Left hindlimb (tissue), 1 donor: ENCODE data around the gene THEM5.
"Not testable (repeated sequence)": the region's sequence is repeated elsewhere in the genome, so short reads cannot be mapped to it uniquely, and the experiment has no call there.

Experiments
- DNase-seq: peaks from one replicate; pipeline ENCODE4 v3.0.0-alpha.2; 2018

Gene THEM5

GRCh38 chr1:151853411-151853943 is at the start of gene THEM5:
Gene THEM5, minus strand, starts transcription at chr1:151853712. Its CDS starts 147 bp downstream, at chr1:151853565.
- DNase-seq, result no peak

GRCh38 chr1:151902858-151903257 is 49.3 kb upstream of the THEM5 start:
- no peak for DNase-seq

GRCh38 chr1:151900804-151901203 is 47.3 kb upstream of the THEM5 start:
- DNase-seq, result not testable (repeated sequence)

GRCh38 chr1:151898519-151898991 is 45.0 kb upstream of the THEM5 start:
- no peak for DNase-seq

GRCh38 chr1:151897991-151898431 is 44.5 kb upstream of the THEM5 start:
- DNase-seq, result no peak

- DNase-seq, result no peak
These were observed 39.8 kb upstream of the THEM5 start for GRCh38 chr1:151893176-151893924.

GRCh38 chr1:151892190-151892589 is 38.7 kb upstream of the THEM5 start:
- DNase-seq, result no peak

GRCh38 chr1:151891512-151891911 is 38.0 kb upstream of the THEM5 start:
- no peak for DNase-seq

- no peak for DNase-seq
These were observed 35.6 kb upstream of the THEM5 start for GRCh38 chr1:151888972-151889570.

GRCh38 chr1:151887028-151887427 is 33.5 kb upstream of the THEM5 start:
- no peak for DNase-seq

GRCh38 chr1:151885479-151885878 is 32.0 kb upstream of the THEM5 start:
- DNase-seq, result no peak

- not testable (repeated sequence) for DNase-seq
These were observed 31.4 kb upstream of the THEM5 start for GRCh38 chr1:151884879-151885278.

GRCh38 chr1:151884445-151884844 is 30.9 kb upstream of the THEM5 start:
- DNase-seq, result not testable (repeated sequence)

- not testable (repeated sequence) for DNase-seq
These were observed 30.4 kb upstream of the THEM5 start for GRCh38 chr1:151883898-151884297.

- not testable (repeated sequence) for DNase-seq
These were observed 29.4 kb upstream of the THEM5 start for GRCh38 chr1:151882918-151883317.

- DNase-seq, result no peak
These were observed 29.0 kb upstream of the THEM5 start for GRCh38 chr1:151882466-151882865.

- no peak for DNase-seq
These were observed 28.0 kb upstream of the THEM5 start for GRCh38 chr1:151881479-151881878.

- no peak for DNase-seq
These were observed 22.0 kb upstream of the THEM5 start for GRCh38 chr1:151875419-151876097.

- not testable (repeated sequence) for DNase-seq
These were observed 19.3 kb upstream of the THEM5 start for GRCh38 chr1:151872776-151873175.

GRCh38 chr1:151871284-151872030 is 17.9 kb upstream of the THEM5 start:
- no peak for DNase-seq

GRCh38 chr1:151868486-151868885 is 15.0 kb upstream of the THEM5 start:
- DNase-seq, result no peak

GRCh38 chr1:151867765-151868411 is 14.4 kb upstream of the THEM5 start:
- DNase-seq, result no peak
